ENCODE measurements around the gene ASPSCR1. TPM values are rescaled to one million over a fixed set of nuclear protein-coding genes. Genes with fewer than 3 reads are reported as not detected.
A peak's percentile ranks its signal among the peaks of the same experiment; 100 is the strongest.

Gene ASPSCR1
- total RNA-seq, 1 donor from 2014 or later = 31.5 TPM

DNA sequence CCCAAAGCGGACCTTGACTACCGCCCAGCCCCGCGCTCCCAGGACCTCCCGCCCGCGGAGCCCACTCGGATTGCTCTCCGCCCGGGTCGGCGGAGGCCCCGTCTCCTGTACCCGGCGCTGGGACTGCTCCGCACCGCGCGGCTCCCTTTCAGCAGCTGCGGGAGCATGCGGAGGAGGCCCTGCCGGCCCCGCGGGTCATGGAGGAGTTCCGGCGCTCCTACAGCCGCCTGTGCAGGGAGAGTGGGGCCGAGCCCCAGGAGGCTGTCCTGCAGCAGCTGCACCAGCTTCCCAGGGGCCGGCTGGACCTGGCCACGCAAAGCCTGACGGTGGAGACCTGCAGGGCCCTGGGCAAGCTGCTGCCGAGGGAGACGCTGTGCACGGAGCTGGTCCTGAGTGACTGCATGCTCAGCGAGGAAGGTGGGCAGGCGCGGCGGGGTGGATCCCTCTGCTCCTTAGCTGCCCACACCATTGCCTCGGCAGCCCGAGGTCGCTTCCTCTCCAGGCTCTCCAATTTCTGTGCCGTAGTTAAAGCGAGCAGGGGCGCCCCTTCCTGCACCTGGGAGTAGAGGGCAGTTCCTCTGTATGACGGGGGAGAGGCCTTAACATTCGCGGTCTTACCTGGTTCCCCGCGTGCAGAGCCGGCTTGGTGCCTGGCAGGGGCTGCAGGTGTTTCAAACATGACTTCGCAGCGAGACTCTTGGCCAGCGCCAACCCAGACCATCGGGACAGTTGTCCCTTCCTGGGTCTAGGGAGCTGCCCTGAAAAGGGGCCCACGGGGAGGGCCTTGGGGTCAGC, 46.2 kb downstream of the ASPSCR1 start:
- no peak for DNase-seq (ENCODE audit: low spot score)

DNA sequence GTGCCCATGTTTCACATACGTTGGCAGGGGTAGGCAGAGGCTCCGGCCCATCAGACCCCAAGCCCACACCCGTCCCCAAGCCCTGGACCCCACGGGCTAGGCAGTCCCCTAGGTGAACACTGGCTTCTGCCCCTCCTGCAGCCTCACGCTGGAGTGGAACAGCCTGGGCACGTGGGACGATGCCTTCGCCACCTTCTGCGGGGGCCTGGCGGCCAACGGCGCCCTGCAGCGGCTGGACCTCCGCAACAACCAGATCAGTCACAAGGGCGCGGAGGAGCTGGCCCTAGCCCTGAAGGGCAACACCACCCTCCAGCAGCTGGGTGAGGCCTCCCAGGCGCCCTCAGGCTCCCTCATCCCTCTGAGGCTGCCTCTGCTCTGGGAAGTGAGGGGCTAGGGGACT, 47.4 kb downstream of the ASPSCR1 start:
- DNase-seq (ENCODE audit: low spot score) = no peak

GRCh38 chr17:82025401-82026107, 48.1 kb downstream of the ASPSCR1 start:
- no peak for DNase-seq (ENCODE audit: low spot score)

- no peak for DNase-seq (ENCODE audit: low spot score)
Observed at GRCh38 chr17:82028246-82028645, 50.8 kb downstream of the ASPSCR1 start.

- DNase-seq (ENCODE audit: low spot score) = no peak
Observed at GRCh38 chr17:82028966-82029365, 51.5 kb downstream of the ASPSCR1 start.

- no peak for DNase-seq (ENCODE audit: low spot score)
Observed at GRCh38 chr17:82029391-82029790, 52.0 kb downstream of the ASPSCR1 start.

- DNase-seq (ENCODE audit: low spot score) = no peak
Observed at GRCh38 chr17:82029990-82030469, 52.6 kb downstream of the ASPSCR1 start.

DNA sequence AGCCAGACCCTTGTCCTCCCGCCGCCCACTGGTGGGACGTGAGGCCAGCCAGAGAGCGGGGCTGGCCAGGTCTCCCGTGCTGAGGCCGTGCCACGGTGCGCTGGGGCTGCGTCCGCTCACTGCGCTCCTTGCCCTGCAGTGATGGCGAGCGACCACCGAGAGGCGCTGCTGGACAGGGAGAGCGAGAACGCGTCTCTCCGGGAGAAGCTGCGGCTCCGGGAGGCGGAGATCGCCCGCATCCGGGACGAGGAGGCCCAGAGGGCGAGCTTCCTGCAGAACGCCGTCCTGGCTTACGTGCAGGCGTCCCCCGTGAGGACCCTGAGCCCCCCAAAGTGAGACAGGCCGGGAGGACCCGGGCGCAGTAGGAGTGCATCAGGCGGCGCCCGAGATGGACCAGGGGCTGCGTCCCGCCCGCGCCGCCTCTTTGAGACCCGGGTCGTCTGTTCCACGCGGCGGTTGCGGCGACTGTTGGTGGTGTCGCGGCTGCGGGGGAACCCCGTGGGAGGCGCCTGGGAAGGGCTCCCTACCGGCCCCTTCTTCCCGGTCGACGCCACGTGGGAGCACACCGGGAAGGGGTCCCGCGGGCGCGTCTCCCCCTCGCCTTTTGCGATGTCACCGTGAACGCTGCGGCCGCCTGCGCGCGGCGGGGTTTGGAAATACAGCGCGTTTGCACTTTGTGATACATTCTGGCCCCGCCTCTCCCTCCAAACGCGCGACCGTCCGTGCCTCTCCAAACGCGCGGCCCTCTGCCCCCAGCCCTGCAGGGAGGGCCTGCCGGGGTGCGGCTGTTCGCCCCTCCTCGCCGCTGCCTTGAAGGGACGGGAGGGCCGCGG, 53.3 kb downstream of the ASPSCR1 start:
- no peak for DNase-seq (ENCODE audit: low spot score)

DNA sequence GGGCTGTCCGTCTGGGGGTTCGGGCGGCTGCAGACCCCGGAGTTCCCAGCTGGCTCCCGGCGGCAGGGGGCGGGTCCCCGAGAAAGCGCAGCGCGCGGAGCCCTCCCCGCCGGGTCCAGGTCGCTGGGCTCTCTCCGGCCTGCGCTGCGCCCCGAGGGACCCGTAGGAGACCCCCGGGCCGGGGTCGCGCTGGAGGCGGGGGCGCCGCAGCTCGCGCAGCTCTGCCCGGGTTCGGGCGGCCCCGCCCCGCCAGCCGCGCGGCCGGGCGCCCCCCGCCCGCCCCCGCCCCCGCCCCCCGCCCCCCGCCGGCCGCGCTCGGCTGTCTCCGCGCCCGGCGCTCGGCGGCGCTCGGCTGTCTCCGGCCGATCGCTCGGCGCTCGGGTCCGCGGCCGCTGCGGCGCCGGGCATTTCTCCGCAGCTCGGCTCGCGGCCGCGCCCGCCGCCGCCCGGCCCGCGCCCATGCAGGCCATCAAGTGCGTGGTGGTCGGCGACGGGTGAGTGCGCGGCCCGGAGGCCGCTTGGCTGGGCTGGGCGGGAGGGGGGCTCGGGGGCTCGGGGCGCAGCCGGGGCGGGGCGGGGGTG, 54.0 kb downstream of the ASPSCR1 start, which contains the start of gene RAC3:
Gene RAC3 (plus strand): TSS at position 376 of the 582 bp plus-strand sequence. CDS start 84 bp downstream, at position 460.
- DNase-seq (ENCODE audit: low spot score) = no peak

GRCh38 chr17:82031885-82032627, 54.6 kb downstream of the ASPSCR1 start:
- DNase-seq (ENCODE audit: low spot score) = no peak

DNA sequence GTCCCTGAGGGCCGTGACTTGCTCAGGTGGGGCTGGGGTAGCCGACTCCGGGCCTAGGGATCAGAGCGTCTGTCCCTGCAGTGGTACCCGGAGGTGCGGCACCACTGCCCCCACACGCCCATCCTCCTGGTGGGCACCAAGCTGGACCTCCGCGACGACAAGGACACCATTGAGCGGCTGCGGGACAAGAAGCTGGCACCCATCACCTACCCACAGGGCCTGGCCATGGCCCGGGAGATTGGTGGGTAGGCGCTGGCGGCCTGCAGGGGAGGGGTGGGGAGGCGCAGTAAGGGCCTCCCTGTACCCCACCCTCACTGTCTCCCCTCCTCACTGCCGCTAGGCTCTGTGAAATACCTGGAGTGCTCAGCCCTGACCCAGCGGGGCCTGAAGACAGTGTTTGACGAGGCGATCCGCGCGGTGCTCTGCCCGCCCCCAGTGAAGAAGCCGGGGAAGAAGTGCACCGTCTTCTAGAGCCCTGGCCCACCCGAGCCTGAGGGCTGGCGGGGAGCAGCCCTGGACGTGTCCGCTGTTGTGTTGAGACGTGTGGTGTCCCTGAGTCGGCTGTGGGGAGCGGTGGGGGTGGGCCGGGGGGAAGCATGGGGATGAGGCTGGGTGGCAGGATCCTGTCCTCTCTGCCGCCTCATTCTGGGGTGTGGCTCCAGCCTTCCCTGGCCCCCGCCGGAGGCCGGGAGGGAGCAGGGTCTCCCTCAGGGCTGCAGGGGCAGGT, 56.1 kb downstream of the ASPSCR1 start:
- DNase-seq (ENCODE audit: low spot score) = no peak

DNA sequence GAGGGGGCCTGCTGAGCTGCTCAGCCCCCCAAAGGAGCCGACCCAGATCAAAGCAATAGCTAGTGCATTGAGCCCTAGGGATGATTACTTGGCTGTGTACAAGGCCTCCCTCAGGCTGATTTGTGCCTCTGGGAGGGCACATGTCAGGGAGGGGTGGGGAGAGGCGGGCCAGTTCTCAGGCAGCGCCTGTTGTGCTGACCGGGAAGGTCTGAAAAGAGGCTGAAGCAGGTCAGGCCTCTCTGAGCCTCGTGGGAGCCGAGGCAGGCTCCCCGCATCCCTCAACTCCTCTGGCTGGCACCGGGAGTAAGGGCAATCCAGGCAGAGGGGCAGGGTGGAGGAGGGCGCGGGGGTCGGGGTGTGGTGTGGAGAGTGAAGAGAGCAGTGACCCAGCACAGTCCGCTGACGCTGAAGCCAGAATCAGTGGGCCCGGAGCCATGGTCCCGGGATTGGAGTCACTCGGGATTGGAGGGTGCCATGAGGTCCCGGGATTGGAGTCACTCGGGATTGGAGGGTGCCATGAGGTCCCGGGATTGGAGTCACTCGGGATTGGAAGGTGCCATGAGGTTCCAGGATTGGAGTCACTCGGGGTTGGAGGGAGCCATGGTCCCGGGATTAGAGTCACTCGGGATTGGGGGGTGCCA, 57.1 kb downstream of the ASPSCR1 start:
- no peak for DNase-seq (ENCODE audit: low spot score)

DNA sequence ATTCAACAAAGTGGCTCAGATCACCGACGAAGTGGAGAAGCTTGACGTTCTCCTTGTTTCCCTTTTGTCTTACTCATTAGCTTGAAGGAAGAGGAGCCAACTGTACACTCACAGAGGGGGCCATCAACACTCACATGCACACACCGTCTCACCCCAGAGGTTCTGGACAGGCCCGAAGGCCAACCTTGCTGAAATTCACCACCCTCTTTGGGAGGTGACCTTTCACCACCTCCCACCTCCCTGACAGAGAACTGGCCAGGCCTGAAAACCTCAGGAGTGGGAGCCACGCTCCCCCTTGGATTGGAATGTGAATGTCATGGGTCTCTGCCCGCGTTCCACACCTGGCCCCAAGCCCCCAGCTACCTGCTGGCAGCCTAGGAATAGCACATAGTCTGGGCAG, 58.1 kb downstream of the ASPSCR1 start:
- DNase-seq (ENCODE audit: low spot score) = no peak

DNA sequence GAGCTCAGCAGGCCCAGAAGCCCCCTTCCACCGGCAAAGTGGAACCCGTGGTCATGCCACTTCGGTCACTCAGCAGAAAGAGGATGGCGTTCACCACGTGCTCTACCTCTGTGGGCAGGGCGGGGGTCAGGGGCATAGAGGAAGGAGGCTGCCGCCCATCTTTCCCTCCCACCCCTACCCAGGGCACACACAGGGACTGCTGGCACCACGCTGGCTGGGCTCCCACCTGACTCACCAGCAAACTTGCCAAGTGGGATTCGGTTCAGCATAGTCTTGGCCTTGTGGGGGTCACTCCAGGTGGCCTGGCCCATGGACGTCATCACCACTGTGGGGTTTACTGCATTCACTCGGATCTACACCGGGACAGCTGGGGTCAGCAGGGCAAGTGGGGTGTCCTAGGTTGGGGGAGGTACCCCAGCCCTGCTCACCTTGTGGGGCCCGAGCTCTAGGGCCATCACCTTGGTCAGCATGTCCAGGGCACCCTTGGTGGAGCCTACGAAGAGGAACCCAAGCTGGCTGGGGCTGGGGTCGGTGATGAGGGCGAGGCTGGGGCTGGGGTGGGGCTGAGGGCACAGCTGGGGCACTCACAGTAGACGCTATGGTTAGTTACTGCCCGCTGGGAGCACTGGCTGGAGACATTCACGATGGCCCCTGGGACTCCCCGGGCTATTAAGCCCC, 58.7 kb downstream of the ASPSCR1 start:
- DNase-seq (ENCODE audit: low spot score) = no peak

DNA sequence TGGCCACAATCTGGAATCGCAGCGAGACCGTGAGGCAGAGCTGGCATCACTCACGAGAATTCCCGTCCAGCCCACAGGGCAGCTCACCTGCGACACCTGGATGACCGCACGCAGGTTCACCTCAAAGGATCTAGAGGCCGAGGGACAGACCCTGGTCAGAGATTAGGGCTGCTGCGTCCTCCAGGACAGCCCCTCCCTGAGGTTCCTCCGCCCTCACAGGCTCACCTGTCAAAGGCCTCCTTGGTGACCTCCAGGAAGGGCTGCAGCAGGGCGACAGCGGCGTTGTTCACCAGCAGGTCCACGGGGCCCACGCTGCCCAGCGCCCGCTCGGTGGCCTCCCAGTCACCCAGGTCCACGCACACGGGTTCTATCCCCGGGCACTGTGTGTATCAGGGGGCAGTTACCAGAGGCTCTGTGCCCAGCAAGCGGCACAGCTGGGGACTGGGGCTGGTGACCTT, 59.2 kb downstream of the ASPSCR1 start:
- no peak for DNase-seq (ENCODE audit: low spot score)

- DNase-seq (ENCODE audit: low spot score) = peak; percentile 98
Observed at GRCh38 chr17:82037092-82037888, 59.9 kb downstream of the ASPSCR1 start, which contains the start of gene DCXR. DCXR (minus strand) TSS chr17:82037697; CDS start chr17:82037682, 15 bp downstream.

DNA sequence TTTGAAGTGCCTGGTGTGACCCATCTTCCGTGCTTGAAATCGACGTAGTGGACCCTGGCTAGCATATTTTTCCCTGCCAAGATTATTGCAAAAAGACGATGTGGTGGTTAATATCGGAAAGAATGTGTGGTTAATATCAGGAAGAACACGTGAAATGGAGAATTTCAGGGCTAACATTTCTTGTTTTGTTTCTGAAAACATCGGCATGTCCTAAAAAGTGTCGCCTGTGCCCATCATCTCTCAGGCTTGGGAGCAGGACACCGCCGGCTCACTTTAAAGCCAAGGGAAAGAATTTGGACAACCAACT, 60.4 kb downstream of the ASPSCR1 start:
- DNase-seq (ENCODE audit: low spot score) = no peak

All from mesenteric fat pad (tissue), 1 donor.